NCI-H1930 (cell line): Measurements from ENCODE around the gene C19orf38.
A peak's percentile ranks its signal among the peaks of the same experiment; 100 is the strongest.
"Not testable (repeated sequence)": the region's sequence is repeated elsewhere in the genome, so short reads cannot be mapped to it uniquely, and the experiment has no call there.

Source experiments
- DNase-seq, 2 experiments: peaks; one replicate each; lab custom pipeline; 2025; lab: John Stamatoyannopoulos, UW

The C19orf38 gene

DNA sequence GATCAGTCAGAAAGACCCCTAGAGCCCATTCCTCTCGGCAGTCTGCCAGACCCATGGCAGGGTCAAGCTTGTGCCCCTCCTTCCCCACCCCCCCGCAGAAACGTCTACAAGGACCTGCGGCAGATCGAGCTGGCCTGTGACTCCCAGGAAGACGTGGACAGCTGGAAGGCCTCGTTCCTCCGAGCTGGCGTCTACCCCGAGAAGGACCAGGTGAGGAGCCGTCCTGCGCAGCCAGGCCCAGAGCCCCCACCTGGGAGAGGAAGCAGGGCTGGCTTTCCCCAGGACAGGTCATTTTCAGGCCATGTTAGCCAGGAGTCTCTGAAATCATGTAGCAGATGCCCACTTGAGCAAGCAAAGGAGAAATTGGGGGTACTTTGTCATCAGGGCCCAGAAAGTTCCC, 24.5 kb upstream of the C19orf38 start:
- DNase-seq: no peak

DNA sequence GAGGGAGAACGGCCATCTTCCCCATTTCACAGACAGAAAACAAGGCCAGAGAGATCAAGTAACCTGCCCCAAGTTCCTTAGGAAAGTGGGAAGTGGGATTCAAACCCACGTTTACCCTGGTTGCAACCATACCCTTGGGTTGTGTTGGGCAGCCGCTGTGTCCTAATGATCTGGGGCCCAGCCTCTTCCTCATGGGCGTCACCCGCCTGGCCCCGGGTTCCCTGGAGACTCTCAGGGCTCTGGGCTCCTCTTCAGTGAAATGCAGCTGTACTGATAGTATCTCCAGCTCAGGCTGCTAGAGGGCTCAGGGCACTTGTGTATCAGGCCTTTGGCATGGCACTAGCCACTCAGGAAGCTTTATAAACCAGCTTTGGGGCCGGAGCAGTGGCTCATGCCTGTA, 22.0 kb upstream of the C19orf38 start:
- no peak for DNase-seq

DNA sequence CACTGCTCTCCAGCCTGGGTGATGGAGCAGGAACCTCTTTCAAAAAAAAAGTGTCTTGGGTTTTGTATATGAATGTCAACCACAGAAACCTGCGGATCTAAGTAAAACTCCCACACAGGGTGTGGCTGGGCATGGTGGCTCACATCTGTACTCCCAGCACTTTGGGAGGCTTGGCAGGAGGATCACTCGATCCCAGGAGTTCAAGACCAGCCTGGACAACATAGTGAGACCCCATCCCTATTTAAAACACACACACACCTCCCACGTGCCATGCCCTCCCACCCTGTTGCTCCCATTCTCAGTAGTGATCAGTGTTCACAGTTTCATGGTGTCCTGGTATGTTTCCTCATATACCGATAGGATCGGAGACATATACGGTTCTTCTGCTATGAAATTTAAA, 21.4 kb upstream of the C19orf38 start:
- no peak for DNase-seq

DNA sequence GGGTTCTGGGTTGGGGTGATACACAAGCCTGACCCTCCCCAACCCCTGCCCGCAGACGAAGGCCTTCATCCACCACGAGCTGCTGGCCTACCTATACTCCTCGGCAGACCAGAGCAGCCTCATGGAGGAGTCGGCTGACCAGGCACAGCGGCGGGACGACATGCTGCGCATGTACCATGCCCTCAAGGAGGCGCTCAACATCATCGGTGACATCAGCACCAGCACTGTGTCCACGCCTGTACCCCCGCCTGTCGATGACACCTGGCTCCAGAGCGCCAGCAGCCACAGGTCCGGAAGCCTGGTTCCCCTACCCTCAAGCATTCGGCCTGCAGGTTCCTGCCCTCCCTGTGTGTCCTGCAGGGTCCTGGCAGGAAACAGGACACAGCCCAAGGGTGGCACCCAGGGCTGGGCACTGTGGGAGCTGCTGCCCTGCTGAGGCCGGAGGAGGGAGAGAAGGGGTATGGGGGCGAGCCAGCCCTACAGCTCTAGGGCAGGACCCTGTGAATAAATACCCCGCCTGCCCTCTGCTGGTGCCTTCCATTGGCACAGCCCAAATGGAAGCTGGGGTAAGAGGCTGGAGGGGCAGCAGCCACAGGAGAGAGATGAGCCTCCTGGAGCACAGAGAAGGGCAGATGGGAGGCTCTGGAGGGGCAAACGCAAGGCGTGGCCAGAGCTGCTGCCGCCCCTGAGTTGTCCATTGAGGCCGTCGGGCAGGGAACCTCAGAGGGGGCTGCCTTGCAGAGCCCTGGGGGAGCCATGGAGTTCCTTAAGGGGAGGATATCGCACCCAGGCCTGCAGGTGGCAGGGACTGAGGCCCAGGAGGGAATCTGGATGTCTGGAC, 19.0 kb upstream of the C19orf38 start:
- no peak for DNase-seq

DNA sequence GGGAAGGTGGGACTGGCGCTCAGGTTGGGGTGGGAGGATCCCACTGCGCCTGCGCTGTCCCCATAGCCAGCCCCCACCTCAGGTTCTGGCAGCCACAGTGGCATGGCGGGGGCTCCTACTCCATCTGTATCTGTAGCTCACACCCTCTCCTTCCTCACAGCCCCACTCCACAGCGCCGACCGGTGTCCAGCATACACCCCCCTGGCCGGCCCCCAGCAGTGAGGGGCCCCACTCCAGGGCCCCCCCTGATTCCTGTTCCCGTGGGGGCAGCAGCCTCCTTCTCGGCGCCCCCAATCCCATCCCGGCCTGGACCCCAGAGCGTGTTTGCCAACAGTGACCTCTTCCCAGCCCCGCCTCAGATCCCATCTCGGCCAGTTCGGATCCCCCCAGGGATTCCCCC, 18.2 kb upstream of the C19orf38 start:
- DNase-seq: no peak

DNA sequence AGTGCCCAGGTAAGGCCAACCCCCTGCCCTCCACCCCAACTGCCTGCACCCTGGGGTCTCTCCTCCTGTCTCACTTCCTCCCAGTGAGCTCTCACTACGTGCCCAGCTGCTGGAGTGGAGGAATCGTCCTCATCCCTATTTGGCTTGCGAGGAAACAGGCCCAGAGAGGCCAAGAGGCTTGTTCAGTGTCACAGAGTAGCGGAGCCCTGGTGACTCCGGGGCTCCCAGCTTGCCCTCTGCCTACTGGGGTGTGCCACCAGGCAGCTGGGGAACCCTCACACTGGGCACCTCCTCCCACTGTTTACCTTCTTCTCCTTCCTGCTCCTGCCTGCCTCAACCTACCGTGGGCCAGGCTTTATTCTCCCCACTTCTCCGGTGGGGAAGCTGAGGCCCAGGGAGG, 17.8 kb upstream of the C19orf38 start:
- no peak for DNase-seq

DNA sequence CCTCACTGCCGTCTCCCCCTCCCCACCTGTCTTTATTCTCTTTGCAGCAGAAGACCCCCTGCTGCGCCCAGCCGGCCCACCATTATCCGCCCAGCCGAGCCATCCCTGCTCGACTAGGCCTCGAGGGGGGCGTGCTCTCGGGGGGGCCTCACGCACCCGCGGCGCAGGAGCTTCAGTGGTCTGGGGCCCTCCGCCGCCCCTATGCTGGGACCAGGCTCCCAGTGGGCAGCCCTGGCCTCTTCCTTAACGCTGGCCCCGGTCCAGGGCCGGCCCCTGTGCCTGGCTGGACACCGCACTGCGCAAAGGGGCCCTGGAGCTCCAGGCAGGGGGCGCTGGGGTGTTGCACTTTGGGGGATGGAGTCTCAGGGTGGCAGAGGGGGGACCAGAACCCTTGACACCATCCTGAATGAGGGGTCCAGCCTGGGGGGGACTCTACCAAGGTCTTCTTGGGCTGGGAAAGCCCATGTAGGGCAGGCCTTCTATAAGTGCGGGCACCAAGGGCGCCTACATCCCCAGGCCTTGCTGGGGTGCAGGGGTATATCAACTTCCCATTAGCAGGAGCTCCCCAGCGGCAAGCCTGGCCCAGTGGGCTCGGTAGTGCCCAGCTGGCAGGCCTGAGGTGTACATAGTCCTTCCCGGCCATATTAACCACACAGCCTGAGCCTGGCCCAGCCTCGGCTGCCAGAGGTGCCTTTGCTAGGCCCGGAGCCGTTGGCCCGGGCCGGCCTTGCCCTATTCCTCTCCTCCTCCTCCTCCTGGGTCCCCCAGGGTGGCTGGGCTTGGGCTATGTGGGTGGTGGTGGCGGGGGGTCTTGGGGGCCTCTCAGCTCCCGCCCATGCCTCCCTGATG, 17.1 kb upstream of the C19orf38 start:
- DNase-seq: no peak

DNA sequence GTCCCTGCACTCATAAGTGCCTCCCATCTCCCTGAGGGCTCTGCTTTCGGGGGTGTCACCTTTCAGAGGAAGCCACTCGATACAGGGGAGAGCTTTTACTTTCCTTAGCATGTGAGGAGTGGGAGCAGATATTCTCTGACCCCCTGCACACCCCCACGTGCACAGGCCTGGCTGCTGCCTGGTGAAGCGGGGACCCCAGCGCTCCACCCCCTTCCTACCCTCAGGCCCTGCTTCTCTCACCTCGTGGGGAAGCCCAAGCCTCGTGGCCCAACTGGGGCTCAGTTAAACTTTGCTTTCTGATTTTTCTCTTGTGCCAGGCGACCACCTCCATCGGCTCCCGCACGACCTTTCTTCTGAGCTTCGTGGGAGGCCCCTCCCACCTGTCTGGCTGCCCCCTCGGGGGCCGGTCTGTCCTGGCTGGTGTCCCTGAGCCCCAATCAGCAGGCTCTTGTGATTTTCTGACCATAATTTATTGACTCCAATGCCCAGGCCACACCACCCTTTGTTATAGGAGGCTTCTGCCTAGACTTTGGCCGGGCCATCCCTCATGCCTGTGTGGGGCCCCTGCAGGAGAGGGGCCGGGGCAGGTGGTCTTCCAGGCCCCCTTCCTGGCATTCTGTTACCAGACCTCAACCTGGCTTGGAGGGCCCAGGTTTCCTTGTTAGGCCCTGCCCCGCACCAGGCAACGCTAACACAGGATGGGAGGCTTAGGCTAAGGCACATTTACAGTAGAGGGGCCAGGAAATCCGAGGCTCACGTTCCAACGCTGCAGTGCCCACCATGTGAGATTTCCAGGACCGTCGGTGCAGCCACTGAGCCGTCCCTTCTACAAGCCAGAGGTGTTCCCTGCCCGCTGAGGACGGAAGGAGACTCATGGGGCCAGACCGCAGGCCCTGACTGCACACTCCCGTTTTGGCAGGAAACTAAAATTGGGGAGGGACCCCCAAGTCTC, 16.0 kb upstream of the C19orf38 start:
- no peak for DNase-seq

DNA sequence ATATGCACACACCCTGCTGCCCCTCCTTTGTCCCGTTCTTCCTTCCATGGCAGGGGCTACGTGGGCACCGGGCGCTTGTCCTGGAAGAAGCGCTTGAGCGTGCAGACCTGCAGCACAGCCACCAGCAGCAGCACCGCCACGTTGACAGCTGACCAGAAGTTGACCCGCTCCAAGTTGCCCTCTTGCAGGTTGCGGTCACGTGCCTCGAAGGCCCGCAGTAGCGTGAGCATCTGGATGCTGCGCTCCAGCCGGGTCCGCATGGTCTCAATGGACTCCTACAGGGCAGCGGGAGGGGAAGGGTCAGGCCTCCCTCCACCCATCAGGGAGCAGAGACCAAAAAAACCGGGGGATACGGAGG, 15.3 kb upstream of the C19orf38 start:
- no peak for DNase-seq

DNA sequence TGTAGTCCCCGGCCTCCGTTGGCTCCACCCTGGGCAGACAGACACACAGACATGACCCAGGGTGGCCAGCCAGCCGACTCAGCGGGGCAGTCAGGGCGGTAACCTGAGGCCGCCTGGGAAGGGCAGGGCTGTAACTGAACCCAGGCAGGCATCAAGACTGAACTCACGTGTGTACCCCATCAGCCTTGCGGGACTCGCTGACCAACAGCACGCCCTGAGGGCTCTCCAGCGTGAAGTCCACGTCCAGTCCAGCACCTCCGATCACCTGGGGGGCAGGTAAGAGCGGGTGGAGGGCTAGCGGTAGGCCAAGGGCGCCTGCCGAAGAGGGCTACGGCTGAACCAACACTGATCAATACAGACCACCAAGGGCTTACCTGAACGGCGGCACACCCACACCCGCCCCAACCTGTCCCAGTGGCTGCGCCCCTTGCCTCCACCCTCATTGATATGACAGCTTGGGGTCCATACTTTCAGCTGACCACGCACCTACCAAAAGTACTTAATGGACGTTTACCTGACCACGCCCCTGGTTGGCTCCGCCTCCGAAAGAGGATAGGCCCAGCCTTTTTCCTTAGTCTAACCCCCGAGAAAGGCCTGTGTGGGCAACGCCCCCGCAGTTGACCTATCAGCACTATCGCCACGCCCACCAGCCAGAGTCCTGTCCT, 13.0 kb upstream of the C19orf38 start:
- DNase-seq: no peak

DNA sequence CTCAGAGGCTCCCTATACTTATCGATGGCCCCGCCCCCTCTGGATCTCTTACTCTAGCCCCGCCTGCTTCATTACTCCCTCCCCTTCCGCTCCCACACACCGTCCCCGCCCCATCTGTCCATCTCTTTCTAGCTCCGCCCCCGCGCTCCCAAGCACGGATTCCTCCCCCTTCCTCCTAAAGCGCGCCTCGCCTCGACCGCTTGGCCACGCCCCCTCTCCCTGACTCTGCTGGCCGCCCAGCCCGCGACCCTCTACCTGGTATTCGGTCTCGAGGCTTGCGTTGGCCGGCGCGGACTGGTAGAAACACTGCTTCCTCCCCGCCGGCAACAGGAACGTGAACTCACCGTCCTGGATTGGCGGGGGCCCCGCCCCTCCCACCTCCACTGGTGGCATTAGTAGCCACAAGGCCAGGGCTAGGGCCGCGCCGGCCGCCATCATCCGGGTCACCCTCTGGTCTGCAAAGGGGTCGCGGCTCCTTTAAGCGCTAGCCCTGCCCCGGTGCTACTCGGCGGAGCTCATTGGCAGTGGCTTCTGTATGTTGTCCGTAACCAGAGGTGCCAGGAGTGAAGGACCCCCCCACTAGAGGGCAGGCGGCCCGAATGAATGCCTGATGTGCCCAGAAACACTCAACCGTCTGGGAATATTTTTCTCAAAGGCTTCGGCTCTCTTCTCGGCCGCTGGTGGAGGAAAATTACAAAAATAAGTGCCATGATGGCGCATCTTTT, 12.3 kb upstream of the C19orf38 start, which contains the start of gene TMED1:
TMED1 (minus strand) TSS at position 459 of the 725 bp plus-strand sequence; CDS start at position 438, 21 bp downstream.
- peak; percentile 92 to 97 for DNase-seq

DNA sequence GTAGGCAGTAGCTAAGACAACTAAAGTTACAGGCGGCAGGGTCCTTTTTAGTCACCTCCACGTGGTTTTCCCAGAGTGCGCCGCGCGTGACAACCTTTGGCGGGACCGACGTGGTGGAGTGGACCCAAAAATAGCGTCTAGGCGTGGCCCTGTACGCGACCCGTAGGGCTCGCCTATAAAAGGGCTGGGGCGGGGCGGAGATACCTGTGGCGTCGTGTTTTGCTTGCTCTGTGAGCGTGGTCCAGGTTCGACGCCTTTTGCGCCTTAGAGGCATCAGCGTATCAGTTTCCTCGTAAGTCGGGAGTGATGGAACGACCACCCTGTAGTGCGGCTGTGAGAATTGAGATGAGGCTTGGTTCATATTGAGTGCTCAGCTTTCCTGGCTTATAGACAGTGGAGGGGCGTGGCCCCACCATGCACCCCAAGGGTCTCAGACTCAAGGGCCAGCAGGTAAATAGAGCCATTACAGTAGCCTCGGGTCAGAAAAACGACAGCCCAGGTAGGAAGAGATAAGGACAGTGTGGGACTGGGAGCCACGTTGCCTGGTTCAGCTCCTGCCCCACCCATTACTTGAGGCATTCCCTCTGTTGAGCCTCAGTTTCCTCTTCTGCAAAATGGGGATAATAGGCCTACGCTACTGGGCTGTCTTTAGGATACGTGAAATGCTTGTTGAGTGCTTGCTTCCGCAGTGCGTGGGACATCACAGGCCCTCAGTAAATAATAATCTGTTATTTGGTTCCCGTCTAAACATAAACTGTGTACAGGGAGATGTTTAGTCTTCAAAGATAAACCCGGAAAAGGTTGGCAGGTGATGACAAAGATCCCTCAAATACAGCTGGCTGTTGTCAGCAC, 11.5 kb upstream of the C19orf38 start:
- DNase-seq: peak; percentile 89 to 91

DNA sequence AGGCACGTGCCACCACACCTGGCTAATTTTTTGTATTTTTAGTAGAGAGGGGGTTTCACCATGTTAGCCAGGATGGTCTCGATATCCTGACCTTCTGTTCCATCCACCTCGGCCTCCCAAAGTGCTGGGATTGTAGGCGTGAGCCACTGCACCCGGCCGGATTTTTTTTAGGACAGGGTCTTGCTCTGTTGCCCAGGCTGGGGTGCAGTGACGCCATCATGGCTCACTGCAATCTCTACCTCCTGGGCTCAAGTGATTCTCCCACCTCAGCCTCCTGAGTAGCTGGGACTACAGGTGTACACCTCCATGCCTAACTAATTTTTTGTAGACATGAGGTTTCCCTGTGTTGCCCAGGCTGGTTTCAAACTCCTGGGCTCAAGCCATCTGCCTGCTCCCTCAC, 10.6 kb upstream of the C19orf38 start:
- DNase-seq: not testable (repeated sequence)

DNA sequence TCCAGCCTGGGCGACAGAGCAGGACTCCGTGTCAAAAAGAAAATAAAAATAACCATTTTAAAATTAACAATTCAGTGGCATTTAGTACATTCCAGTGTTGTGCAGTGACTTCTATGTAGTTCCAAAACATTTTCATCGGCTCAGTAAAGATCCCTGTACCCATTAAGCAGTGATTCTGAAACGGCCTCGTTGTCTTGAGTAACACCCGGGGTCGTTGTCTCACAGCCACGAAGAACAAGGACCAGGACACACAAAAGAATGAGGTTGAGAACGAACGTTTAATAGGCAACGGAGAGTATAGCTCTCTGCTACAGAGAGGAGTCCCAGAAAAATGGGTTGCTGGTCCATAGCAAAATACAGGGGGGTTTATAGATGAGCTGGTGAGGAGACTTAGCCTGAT, 9.8 kb upstream of the C19orf38 start:
- no peak for DNase-seq

DNA sequence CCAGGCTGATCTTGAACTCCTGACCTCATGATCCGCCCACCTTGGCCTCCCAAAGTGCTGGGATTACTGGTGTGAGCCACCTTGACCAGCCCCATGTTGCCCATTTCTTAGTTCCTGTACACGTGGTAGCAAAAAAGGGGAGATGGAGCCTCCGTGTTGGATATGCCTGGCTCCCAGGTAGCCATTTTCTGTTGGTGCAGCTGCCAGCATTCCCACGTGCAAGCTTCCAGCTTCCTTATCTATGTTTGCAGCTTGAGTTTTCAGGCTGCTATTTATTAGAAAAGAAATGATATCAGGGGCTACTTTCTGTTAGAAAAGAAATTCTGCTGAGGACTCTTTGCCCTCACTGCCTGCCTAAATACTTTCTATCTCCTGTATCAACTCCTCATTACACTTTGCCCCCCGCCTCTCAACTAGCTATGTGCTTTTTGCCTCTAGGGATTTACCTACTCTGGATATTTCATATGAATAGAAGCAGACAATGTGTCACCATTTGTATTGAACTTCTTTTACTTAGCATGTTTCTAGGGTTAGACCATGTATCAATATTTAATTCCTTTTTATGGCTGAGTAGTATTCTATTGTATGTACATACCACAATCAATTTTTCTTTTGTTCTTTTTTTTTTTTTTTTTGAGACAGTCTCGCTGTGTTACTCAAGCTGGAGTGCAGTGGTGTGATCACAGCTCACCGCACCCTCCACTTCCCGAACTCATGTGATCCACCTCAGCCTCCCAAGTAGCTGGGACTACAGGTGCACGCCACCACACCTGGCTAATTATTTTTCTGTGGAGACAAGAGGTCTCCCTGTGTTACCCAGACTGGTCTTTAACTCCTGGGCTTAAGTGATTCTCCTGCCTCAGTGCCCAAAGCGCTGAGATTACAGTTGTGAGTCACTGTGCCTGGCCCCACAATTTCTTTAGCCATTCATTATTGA, 8.8 kb upstream of the C19orf38 start:
- DNase-seq: no peak

DNA sequence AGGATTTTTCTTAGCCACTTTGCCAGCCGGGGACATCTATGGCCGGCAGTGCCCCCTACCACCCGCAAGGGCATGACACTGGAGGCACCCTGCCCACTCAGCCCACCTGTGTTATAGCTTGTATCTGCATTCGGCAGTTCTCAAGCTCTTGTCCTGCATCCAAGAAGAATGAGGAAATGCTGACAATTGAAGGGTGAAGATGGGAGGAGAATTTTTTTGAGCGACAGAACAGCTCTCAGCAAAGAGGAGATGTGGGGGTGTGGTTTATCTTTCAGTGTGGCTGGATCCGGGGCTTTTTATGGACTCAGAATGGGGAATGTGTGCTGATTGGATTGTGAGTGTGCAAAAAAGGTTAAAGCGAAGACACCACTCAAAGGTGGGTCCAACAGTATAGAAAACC, 5.4 kb upstream of the C19orf38 start:
- DNase-seq: no peak

DNA sequence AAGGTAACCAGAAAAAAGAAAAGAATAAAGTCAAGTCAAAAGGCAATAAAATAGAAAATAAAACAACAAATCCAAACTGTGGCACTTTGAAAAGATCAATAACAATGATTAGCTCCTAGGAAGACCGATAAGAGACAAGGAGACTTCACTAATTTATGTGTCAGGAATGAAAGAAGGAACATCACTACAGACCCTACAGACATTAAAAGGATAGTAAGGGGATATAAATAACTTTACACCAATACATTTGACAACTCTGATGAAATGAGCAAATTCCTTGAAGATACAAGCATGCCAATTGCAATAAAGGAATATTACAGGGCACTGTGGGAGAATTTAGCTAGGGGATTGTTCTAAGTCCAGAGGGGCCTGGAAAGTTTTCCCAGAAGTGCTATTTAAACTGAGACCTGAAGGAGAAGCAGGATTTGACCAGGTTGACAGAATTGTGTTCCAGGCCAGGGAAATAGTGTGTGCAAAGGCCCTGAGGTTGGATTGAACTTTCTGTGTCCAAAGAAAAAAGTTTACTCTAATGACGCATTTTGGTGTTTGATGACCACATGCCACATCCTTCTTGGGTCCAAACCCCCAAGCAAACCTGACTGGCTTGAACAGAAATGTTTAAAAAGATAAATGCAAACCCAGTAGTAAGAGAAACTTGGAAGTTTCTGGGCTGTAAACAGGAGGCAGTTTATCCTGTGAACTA, 1.6 kb upstream of the C19orf38 start:
- DNase-seq: no peak

DNA sequence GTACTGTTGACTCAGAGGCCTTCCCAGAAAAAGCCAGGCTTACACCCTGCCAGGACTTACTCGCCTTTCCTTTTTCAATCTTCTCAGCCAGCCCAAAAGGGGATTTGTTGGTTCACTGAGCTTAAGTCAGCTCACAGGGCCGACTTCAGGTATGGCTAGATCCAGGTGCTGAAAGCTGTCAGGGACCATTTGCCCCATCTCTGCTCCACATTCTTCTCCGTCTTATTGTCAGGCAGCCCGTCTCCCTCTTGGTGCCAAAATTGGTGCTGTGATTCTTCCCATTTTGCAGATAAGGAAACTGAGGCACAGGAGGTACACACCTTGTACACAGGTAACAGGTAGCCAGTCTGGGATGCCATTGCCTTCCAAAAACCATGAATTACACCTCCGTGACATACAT, 2.4 kb downstream of the C19orf38 start:
- no peak for DNase-seq
